H9 (cell line): ENCODE data around the gene CLCNKB. TPM values are rescaled to one million over a fixed set of nuclear protein-coding genes. Genes with fewer than 3 reads are reported as not detected.

Source experiments
- DNase-seq: peaks from one replicate; pipeline ENCODE4 v3.0.0-alpha.2; 2017
- H2AFZ ChIP-seq: one replicate; pipeline ENCODE4 v1.6.1; 2013; ENCODE audit warnings: mild to moderate bottlenecking, low read length, control low read depth, moderate library complexity
- H2AK5ac ChIP-seq: 2 replicates; pipeline ENCODE4 v1.6.1; 2013; ENCODE audit warnings: low read length, control low read depth, mixed read lengths; ENCODE audit not compliant: insufficient read length
- H2BK120ac ChIP-seq: one replicate; pipeline ENCODE4 v1.6.1; 2013; ENCODE audit warnings: low read depth, mild to moderate bottlenecking, low read length, control low read depth, inconsistent platforms; ENCODE audit not compliant: poor library complexity, severe bottlenecking
- H2BK12ac ChIP-seq: 2 replicates; pipeline ENCODE4 v1.6.1; 2013; ENCODE audit warnings: low read length, control low read depth, mixed read lengths, low read depth; ENCODE audit not compliant: insufficient read length
- H2BK15ac ChIP-seq: 2 replicates; pipeline ENCODE4 v1.6.1; 2013; ENCODE audit warnings: low read depth, low read length, control low read depth
- H2BK20ac ChIP-seq: one replicate; pipeline ENCODE4 v1.6.1; 2013; ENCODE audit warnings: low read depth, mild to moderate bottlenecking, low read length, control low read depth, inconsistent platforms; ENCODE audit not compliant: poor library complexity, severe bottlenecking
- H2BK5ac ChIP-seq: 2 replicates; pipeline ENCODE4 v1.6.1; 2013; ENCODE audit warnings: low read length, control low read depth, mixed read lengths; ENCODE audit not compliant: insufficient read length
- H3K14ac ChIP-seq: 2 replicates; pipeline ENCODE4 v1.6.1; 2013; ENCODE audit warnings: low read length, control low read depth; ENCODE audit not compliant: insufficient read depth
- H3K18ac ChIP-seq: 2 replicates; pipeline ENCODE4 v1.6.1; 2013; ENCODE audit warnings: low read depth, mild to moderate bottlenecking, mixed read lengths, low read length, control low read depth; ENCODE audit not compliant: insufficient read length
- H3K23ac ChIP-seq: 2 replicates; pipeline ENCODE4 v1.6.1; 2013; ENCODE audit warnings: low read length, control low read depth, mixed read lengths, low read depth; ENCODE audit not compliant: insufficient read length
- H3K23me2 ChIP-seq: 2 replicates; pipeline ENCODE4 v1.6.1; 2013; ENCODE audit warnings: low read depth, mild to moderate bottlenecking, mixed read lengths, low read length, control low read depth; ENCODE audit not compliant: insufficient read length, poor library complexity, severe bottlenecking
- H3K27ac ChIP-seq: 2 replicates; pipeline ENCODE4 v1.5.1; 2013; ENCODE audit warnings: low read length, control low read depth, mixed read lengths, low read depth; ENCODE audit not compliant: insufficient read length
- H3K27me3 ChIP-seq: 2 replicates; pipeline ENCODE4 v1.6.1; 2013; ENCODE audit warnings: low read length, control low read depth, inconsistent platforms; ENCODE audit not compliant: insufficient read depth
- H3K4ac ChIP-seq: 2 replicates; pipeline ENCODE4 v1.6.1; 2013; ENCODE audit warnings: low read depth, mild to moderate bottlenecking, control low read depth, inconsistent platforms, low read length, moderate library complexity
- H3K4me1 ChIP-seq: 2 replicates; pipeline ENCODE4 v1.6.1; 2013; ENCODE audit warnings: low read length, control low read depth, inconsistent platforms; ENCODE audit not compliant: insufficient read depth
- H3K4me2 ChIP-seq: 2 replicates; pipeline ENCODE4 v1.6.1; 2013; ENCODE audit warnings: low read length, control low read depth, mixed read lengths; ENCODE audit not compliant: insufficient read length, insufficient read depth
- H3K56ac ChIP-seq: 2 replicates; pipeline ENCODE4 v1.6.1; 2013; ENCODE audit warnings: low read depth, mild to moderate bottlenecking, mixed read lengths, low read length, control low read depth; ENCODE audit not compliant: insufficient read length
- H3K79me1 ChIP-seq: 2 replicates; pipeline ENCODE4 v1.6.1; 2013; ENCODE audit warnings: low read depth, mild to moderate bottlenecking, moderate library complexity, low read length, control low read depth, inconsistent platforms; ENCODE audit not compliant: insufficient read depth, poor library complexity, severe bottlenecking
- H3K79me2 ChIP-seq: 2 replicates; pipeline ENCODE4 v1.6.1; 2013; ENCODE audit warnings: low read length, control low read depth, inconsistent platforms; ENCODE audit not compliant: insufficient read depth
- H3K9ac ChIP-seq: 2 replicates; pipeline ENCODE4 v1.6.1; 2013; ENCODE audit warnings: low read length, control low read depth, mixed read lengths; ENCODE audit not compliant: insufficient read length; ENCODE audit errors: extremely low read depth
- H3K9me3 ChIP-seq: one replicate; pipeline ENCODE4 v1.6.1; 2013; ENCODE audit warnings: low read depth, low read length, inconsistent platforms; ENCODE audit not compliant: control insufficient read depth
- H3T11ph ChIP-seq: one replicate; pipeline ENCODE4 v1.6.1; 2013; ENCODE audit warnings: mild to moderate bottlenecking, low read length, control low read depth, inconsistent platforms
- H4K20me1 ChIP-seq: one replicate; pipeline ENCODE4 v1.6.1; 2013; ENCODE audit not compliant: control insufficient read depth, insufficient read length, insufficient read depth
- H4K5ac ChIP-seq: 2 replicates; pipeline ENCODE4 v1.6.1; 2013; ENCODE audit warnings: low read depth, mild to moderate bottlenecking, mixed read lengths, low read length, control low read depth; ENCODE audit not compliant: insufficient read length
- H4K8ac ChIP-seq: replicated peaks from 2 replicates; pipeline ENCODE4 v1.6.1; 2013; ENCODE audit warnings: low read length, control low read depth, mixed read lengths, low read depth; ENCODE audit not compliant: insufficient read length
- H4K91ac ChIP-seq: 2 replicates; pipeline ENCODE4 v1.6.1; 2013; ENCODE audit warnings: low read depth, mild to moderate bottlenecking, moderate library complexity, mixed read lengths, low read length, control low read depth; ENCODE audit not compliant: insufficient read length
- H3K27ac Mint-ChIP-seq, 3 experiments: 2 replicates in 2 of 3; 3 replicates in 1 of 3; pipeline ENCODE4 v1.8.0; 2020 to 2021; ENCODE audit warnings: mixed read lengths in 3 of 3, mild to moderate bottlenecking in 1 of 3, moderate library complexity in 1 of 3
- H3K27me3 Mint-ChIP-seq: 2 replicates; pipeline ENCODE4 v1.8.0; 2021; ENCODE audit warnings: low read depth, mild to moderate bottlenecking, moderate library complexity, mixed read lengths
- H3K36me3 Mint-ChIP-seq, 3 experiments: 2 replicates in 2 of 3; 3 replicates in 1 of 3; pipeline ENCODE4 v1.8.0; 2020 to 2021; ENCODE audit warnings: low read depth in 3 of 3, mixed read lengths in 3 of 3; ENCODE audit not compliant: insufficient read depth in 1 of 3
- H3K4me1 Mint-ChIP-seq, 2 experiments: 2 replicates each; pipeline ENCODE4 v1.8.0; 2020; ENCODE audit warnings: mixed read lengths in 2 of 2
- H3K4me3 Mint-ChIP-seq, 2 experiments: 2 replicates in 1 of 2; 3 replicates in 1 of 2; pipeline ENCODE4 v1.8.0; 2020 to 2021; ENCODE audit warnings: mild to moderate bottlenecking in 2 of 2, mixed read lengths in 2 of 2, moderate library complexity in 1 of 2
- H3K9me3 Mint-ChIP-seq, 2 experiments: 2 replicates in 1 of 2; 3 replicates in 1 of 2; pipeline ENCODE4 v1.8.0; 2020; ENCODE audit warnings: mild to moderate bottlenecking in 2 of 2, mixed read lengths in 2 of 2, moderate library complexity in 1 of 2
- WGBS: extraction: QIAGEN DNeasy Blood & Tissue Kit; methylation state at CpG from one replicate; pipeline ENCODE4 v1.1.7; 2013; ENCODE audit warnings: missing lambda C conversion rate, low lambda C conversion rate, mixed read lengths; ENCODE audit not compliant: insufficient read length; ENCODE audit errors: extremely low coverage; 5-methylcytosine and 5-hydroxymethylcytosine counted together
- total RNA-seq: library from RNA; stranded (reverse); gene quantifications from 2 replicates; pipeline ENCODE4 v1.2.1, GENCODE V29; 2021
- TF ChIP-seq, protein P1 (sequence below): fragments of 200-600 bp; sonication (generic); conservative IDR thresholded peaks from 3 replicates; pipeline ENCODE4 v1.8.0; 2021; ENCODE audit warnings: antibody characterized with exemption, mild to moderate bottlenecking

CLCNKB gene
- total RNA-seq, 1 experiment from 2014 or later: 1.7 TPM

DNA sequence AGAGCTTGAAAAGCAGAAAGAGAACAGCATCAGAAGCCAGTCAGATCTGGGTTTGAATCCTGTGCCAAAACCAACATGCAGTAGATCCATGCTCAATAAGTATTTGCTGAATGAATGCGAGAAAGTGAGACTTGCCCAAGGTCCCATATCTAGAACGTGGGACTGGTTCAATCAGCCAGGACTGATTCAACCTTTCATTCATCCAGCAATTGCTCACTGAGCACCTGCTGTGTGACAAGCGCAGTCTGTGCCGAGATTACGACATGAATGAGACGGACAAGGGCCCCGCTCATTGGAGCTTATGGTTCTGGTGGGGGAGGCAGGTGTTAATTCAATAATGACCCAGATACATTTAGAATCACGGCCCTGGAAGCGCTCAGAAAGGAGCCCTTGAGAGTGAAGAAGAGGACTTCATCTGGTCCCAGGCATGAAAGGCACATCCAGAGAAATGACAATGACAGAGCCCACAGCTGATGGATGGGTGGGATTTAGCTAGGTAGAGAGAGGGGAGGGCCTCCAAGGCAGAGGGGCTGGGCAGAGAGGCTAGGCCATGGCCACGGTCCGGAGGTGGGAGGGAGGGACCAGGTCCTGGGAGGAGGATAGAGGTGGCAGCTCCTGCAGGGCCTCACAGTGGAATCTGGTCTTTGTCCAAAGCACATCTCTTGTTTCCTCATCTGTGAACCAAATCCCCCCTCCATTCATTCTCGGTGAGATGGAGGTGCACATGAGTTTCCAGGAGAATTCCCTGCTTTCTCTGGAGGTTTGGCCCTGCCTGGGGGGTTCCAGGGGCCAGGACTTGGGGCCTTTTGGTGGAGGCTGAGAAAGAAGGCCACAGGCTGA is 34.0 kb downstream of the CLCNKB start:
- no peak overlapping the region for H2BK12ac ChIP-seq
- no peaks in the 10 kb centered on the region for H3K9me3 ChIP-seq
- no peaks in the 10 kb centered on the region for H3K4me1 ChIP-seq
- no peaks in the 10 kb centered on the region for H3K79me1 ChIP-seq
- H3K79me2 ChIP-seq: no peaks in the 10 kb centered on the region
- H4K8ac ChIP-seq: no peak overlapping the region
- H2AK5ac ChIP-seq: no peak overlapping the region
- peaks cover 47% of the 10 kb centered on the region for H3K27me3 Mint-ChIP-seq
- no peaks in the 10 kb centered on the region for H3K36me3 Mint-ChIP-seq
- no peak overlapping the region for H3K23ac ChIP-seq
- H3K56ac ChIP-seq: no peak overlapping the region
- no peak overlapping the region for H3K27ac ChIP-seq
- no peak overlapping the region for H4K91ac ChIP-seq
- H3K9ac ChIP-seq: no peak overlapping the region
- no peak overlapping the region for H3K27ac Mint-ChIP-seq
- TF ChIP-seq, protein P1, sequence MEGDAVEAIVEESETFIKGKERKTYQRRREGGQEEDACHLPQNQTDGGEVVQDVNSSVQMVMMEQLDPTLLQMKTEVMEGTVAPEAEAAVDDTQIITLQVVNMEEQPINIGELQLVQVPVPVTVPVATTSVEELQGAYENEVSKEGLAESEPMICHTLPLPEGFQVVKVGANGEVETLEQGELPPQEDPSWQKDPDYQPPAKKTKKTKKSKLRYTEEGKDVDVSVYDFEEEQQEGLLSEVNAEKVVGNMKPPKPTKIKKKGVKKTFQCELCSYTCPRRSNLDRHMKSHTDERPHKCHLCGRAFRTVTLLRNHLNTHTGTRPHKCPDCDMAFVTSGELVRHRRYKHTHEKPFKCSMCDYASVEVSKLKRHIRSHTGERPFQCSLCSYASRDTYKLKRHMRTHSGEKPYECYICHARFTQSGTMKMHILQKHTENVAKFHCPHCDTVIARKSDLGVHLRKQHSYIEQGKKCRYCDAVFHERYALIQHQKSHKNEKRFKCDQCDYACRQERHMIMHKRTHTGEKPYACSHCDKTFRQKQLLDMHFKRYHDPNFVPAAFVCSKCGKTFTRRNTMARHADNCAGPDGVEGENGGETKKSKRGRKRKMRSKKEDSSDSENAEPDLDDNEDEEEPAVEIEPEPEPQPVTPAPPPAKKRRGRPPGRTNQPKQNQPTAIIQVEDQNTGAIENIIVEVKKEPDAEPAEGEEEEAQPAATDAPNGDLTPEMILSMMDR: no peak
- no peaks in the 10 kb centered on the region; a peak in 1 of 5 replicates for H3K9me3 Mint-ChIP-seq
- H4K20me1 ChIP-seq: no peaks in the 10 kb centered on the region
- peaks cover 5% of the 10 kb centered on the region for H3K23me2 ChIP-seq
- WGBS: no CpG with 5 or more reads among the region's 12 CpGs
- H3K14ac ChIP-seq: no peak overlapping the region
- no peak overlapping the region for H2AFZ ChIP-seq
- DNase-seq: no peak
- no peak overlapping the region for H2BK120ac ChIP-seq
- H3K4me2 ChIP-seq: no peak overlapping the region
- peaks cover 14 to 16% of the 10 kb centered on the region in 2 experiments for H3K4me1 Mint-ChIP-seq
- H4K5ac ChIP-seq: no peak overlapping the region
- no peak overlapping the region for H3K4me3 Mint-ChIP-seq
- H2BK15ac ChIP-seq: no peak overlapping the region
- H2BK5ac ChIP-seq: no peak overlapping the region
- no peak overlapping the region for H3K4ac ChIP-seq
- H2BK20ac ChIP-seq: no peak overlapping the region
- no peak overlapping the region for H3T11ph ChIP-seq
- no peak overlapping the region for H3K18ac ChIP-seq
- H3K27me3 ChIP-seq: peaks cover 5% of the 10 kb centered on the region; the same call in 1 of the 2 replicates
